SU-DHL-6 (cell line): ENCODE results near the gene PAN3.

Source experiments
- CTCF ChIP-seq: fragments of 200-600 bp; sonication (generic); IDR thresholded peaks from one replicate; pipeline ENCODE4 v1.5.1; 2017; ENCODE audit warnings: antibody characterized with exemption, mild to moderate bottlenecking, low read length, moderate library complexity; ENCODE audit not compliant: insufficient read depth, poor library complexity, severe bottlenecking
- EZH2phosphoT487 ChIP-seq: fragments of 200-600 bp; sonication (generic), shearing (Covaris generic); conservative IDR thresholded peaks from 2 replicates; pipeline ENCODE4 v1.6.1; 2018; ENCODE audit warnings: mild to moderate bottlenecking, antibody characterized with exemption, low read length, moderate library complexity, mixed read lengths

GRCh38 chr13:28179974-28180373 lies 41.6 kb downstream of the PAN3 start:
- TF ChIP-seq CTCF (no peak), EZH2phosphoT487 (no peak)
